Measurements from ENCODE around the gene PI16.
A peak's percentile ranks its signal among the peaks of the same experiment; 100 is the strongest.
"Not testable (repeated sequence)": the region's sequence is repeated elsewhere in the genome, so short reads cannot be mapped to it uniquely, and the experiment has no call there.

Gene PI16

DNA sequence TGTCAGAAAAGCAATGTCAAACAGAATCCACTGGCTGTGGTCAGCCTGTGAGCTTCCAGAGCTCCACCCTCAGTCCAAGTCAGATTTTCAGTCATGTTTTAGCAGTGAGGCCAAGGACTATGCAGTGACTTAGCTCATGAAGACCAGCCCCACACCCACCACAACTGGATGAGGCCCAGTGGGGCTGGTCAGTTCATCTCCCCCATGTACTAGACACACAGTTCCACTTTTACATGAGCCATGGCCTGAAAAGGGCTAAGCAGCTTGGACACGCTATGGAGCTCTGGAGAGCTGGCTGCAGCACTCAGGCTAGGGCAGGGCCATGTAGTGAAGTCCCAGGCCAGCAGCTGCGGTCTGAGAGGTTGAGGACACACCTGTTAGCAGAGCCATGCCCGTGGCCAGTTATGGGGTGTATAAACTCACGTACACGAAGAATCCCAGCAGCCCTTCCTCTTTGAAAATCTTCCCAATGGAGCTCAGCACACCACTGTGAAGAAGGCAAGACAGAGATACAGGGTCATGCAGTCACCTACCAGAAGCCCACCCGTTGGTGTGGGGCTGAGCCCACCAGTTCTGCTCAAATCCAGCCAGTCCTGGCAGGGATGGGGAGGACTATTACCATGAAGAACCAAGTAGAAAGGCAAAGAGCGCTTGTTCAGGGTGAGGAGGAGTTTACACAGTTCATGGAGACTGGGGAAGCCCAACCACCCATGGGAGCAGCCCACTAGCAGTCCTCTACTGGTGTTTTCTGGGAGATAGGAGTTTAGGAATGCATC is 20.9 kb downstream of the PI16 start:
- DNase-seq (ENCODE audit: low spot score) = no peak

DNA sequence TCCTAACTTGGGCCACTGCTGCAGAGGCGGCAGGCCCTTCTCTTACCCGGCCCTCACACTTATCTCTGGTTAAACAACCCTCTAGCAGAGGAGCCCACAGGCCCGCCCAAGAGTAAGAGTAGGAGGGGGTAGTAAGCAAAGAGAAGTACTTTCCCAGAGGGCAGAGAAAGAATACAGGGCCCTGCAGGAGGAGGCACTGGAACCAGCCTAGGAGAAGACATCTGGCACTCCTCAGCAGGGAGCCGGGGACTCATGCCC is 21.4 kb downstream of the PI16 start:
- no peak for DNase-seq (ENCODE audit: low spot score)

DNA sequence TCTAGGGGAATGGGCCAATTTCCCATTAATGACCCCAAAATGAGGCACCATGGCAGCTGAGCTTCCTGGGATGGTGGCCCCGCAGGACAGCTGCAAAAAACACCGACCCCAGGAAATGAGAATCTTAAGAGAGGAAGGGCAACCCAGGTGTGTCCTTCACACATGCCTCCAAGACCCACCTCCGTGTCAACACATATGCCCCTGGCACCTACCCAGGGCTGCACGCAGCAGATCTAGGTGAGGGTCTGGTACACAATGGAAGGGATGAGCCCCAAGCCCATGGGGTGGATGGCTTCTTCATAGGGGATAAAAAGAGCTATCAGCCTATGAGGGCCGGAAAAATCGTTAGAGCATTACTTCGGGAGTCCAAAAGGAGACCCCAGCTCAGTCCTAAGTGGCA is 22.0 kb downstream of the PI16 start:
- DNase-seq (ENCODE audit: low spot score) = no peak

DNA sequence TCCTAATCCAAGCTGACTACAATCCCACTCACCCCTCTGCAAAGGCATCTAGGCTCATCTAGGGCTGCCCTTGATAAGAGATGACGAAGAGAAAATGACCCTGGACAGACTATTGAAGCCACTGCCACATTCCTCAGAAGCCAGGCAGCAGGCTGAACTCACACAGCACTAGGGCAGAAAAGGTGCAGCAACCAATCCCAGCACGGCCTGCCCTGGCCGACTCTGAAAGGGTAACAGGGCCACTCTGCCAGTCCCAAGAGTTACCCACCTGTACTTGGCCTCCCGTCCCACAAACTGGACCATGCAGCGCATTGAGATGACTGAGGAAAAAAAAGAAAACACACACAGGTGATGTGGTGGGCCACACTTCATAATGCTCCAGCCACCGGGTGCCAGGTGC is 22.4 kb downstream of the PI16 start:
- DNase-seq (ENCODE audit: low spot score) = no peak

DNA sequence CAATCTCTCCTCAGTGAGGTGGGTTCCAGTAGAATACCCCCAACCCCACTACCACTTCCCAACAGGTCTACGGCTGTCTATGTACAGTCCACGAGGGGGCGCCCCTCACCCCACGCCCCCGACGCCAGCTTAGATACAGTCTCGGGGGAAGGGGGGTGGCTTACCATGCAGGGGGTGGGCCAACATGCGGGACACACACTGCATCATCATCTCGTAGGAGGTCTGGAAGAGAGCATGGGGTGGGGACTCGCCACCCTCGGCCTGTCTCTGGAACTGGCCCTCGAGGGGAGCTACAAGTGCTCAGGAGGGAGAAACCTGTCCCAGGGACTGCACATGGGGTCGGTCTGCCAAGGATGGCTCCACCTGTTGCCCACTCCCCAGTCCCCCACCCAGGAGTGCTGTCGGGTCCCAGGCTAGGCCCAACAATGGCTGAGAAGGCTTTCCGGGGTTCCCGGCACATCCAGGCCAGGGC is 23.0 kb downstream of the PI16 start:
- DNase-seq (ENCODE audit: low spot score) = no peak

DNA sequence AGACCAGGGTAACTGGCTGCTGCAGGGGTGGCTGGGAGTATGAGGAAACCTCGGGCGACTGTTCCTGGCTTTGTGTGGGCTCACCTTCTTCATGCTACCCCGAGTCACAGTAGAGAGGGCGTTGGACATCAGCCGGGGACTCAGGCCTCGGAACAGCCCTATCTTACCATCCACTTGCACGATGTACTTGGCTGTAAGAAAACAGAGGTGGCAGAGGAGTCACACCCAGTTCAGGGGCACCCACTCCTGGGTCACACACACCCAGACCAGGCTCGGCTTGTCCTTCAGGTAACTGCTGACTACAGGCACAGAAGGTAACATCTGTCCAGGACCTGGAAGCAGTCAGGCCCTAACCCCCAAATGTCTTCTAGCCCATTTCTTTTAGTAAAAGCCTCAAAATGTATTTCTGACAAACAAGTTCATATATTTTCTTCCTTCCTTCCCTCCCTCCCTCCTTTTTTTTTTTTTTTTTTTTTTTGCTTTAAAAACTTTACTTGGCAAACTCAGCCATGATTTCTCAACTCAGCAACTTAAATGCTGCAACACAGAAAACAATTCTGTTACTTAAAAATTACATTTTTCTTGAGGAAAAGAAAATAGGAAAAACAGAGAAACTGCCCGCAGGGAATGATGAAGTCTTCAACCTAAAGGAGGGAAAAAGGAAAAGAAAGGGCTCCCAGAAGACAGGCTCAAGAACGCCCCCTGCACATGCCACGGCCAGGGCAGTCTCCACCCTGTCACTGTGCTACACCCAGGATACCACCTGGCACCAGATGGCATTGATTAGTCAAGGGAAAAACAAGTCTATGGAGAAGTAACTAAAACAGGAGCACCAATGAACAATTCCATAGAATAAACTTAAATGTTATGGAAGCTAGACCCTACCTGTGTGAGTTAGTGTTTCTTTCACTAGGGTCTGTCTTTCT is 24.1 kb downstream of the PI16 start:
- no peak for DNase-seq (ENCODE audit: low spot score)

DNA sequence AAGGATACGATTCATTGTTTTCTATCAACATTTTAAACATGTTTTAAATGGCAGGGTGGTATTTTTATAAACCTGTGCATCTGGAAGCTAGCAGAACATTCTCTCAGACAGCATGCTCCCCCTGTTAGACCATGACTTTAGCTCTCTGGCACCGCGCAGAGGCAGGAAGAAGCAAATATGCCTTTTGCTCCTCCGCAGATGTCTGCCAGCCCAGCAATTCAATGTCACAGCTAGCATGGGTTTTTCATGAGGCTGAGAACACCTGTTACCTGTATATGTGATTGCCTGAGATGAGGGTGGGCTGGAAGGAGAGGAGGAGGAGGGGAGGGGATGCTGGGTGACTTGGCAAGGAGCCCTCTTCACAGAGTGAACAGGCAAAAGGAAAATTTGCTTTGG is 24.8 kb downstream of the PI16 start:
- peak; percentile 88 for DNase-seq (ENCODE audit: low spot score)

DNA sequence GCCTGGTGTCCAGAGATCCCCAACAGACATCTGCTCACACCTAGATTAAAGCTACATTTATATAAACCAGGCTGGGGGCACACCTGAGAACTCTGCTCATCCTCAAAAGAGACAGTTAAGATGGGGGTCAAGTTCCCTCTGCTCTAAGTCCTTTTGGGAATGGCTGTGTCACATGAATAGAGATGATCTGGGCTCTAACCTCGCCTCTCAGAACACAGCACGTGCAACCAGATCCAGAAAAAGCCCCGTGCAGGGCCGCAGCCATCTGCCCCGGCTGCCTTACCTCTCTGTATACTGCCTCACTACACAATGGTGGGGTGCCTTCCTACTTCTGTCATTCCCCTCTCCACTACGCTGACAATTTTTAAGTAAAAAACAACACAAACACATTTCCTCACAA is 25.6 kb downstream of the PI16 start:
- no peak for DNase-seq (ENCODE audit: low spot score)

DNA sequence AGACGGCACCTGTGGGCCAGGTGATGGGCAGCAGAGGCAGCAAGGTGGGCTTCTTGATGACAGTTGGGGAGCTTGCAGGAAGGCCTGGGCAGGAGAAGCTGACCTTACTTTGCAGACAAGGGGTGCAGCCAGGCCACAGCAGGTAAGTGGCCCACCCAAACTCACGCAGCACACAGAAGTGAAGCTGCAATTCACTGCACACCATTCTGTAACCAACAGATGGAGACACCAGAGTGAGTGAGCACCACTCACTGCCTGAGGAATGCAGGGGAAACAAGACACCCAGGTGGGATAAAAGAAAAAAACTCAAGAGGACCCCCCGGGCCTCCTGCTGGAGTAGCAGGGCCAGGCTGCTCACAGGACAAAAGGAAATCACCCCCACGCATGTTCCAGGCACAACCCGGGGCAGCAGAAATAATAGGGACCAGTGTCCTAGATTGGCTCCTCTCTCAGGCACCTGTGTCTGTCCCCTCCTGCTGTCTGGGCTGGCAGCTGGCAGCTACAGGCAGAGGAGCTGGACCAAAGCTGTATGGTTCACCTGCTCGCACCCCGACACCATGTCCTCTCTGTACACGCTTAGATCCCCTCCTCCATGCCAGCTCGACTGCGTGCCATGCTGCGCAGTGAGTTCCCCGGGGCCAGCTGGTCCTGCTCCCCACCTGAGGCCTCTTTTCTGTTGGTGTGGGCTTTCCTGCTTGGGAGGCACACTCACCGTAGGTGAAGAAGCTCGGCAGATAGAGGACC is 26.5 kb downstream of the PI16 start:
- DNase-seq (ENCODE audit: low spot score) = peak; percentile 37

DNA sequence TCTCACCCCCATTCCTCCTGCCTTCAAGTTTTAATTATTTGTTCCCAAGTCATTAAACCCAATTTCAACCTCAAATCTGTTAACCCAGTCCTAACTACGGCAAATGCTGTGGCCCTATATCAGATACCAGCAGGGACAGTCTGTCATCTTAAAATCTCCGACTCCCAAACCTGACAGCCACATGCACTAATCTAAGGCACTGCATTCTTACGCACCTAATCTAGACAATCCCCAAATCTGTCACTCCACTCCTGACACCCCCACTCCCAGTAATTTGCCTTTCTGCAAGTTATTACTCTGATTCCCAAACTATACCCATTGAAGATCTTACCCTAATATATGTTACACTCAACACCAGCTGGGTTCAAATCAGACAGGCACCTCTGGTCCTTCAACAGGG is 29.0 kb downstream of the PI16 start:
- DNase-seq (ENCODE audit: low spot score) = no peak

DNA sequence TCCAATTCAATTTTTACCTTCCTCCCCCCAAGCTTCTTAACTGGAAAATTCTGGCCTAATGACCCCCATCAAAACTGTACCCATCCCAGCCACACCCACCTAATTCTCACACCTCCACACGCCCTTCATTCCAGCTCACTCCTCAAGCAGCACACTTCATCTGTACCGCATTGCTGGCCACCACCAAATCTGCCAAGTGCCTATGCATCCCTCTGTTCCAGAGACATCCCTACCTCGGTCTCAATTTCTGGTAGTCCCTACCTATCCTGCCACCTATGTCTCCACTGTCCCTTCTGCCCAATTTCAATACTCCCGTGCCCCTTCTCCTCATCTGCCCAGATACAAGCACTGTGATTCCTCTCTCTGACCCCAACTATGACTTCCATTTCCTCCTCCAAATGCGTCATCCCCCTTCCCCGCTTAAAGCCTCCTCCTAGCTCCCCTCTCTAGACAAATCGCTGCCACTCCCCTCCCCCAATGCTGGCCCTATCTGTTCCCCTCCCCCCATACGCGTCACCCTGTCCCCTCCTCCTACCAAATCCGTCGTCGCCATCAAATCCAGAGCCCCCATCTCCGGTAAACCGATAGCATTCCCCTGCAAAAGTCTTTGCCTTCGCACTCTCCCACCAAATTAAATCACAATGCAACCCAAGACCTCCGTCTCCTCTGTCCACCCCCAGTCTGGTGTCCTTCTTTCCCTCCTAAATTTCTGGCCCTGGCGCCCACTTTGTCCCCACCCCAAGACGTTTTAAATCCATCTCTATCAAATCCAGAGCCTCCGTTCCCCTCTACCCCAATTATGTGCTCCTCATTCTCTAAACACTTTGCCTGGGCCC is 30.3 kb downstream of the PI16 start:
- DNase-seq (ENCODE audit: low spot score) = peak; percentile 17

DNA sequence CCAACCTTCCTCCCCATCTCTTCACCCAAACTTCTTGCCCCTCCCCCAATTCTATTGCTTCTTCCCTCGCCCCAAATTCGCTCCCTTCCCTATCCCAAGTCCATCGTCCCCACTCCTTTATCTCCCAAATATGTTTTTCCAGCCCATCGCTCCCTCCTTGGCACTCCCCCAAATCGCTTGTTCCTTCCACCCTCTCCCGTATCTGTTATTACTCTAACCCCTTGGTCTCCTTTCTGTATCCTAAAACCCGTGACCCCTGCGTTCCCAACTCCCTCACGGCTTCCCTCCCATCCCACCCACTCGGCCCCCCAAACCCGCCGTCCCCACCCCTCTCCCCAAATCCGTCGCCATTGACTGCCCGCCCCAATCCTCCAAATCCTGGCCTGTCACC is 30.9 kb downstream of the PI16 start:
- DNase-seq (ENCODE audit: low spot score) = no peak

DNA sequence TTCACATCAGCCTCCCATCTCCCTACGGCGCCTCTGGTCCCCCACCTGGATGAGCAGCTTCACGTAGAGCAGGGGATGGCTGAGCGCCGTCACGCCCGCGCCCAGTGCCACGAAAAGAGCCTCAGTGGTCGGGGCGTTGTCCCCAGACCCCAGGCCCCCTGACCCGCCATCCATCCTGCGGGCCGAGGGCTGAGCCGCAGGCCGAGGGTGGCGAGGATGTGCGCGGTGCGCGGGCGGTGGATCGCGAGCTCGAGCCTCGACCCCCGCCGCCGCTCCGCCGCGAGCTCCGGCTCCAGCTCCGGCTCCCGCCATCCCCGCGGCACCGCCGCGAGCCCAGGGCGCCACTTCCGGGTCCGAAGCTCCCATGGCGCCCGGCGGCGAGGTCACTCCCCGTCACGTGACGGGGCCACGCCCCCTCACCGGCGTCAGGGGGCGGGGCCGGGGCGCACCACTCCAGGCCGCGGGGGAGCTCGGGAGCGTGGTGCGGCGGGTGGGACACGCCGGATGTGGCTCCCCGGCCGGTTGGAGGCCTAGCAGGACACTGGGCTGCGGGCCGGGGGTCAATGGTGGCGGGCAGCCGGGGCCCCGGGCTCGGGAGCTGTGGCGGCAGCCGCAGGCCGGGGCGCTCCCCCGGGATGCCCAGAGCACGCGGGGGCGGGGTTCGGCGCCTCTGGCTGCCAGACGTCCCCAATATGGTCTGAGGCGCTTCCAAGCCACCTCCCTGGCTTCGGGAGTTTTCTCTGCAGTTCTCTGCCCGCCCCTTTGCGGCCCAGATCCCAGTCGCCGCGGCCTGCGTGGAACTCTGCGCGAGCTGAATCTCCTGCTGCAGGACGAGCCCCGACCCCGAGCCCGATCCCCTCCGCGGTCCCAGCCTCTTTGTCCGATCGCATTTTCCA is 31.5 kb downstream of the PI16 start, which contains the start of gene MTCH1:
MTCH1 (minus strand) TSS at position 389 of the 896 bp plus-strand sequence; CDS start at position 366, 23 bp downstream.
- peak; percentile 93 for DNase-seq (ENCODE audit: low spot score)

DNA sequence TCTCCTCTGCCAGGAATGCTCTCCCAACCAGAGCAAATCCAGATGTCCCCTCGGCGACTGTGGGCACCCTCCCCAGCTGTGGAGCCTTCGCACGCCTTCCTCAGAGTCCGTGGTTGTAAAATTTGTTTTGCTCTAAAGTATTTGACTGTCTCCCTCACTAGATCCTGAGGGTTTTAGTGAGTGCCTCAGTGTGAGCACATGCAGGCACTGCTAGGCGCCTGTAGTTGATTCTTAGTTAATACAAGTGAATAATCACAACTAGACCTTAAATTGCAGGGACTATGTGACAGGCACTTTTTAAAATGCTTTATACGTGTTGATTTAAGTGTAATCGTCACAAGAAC is 32.1 kb downstream of the PI16 start:
- DNase-seq (ENCODE audit: low spot score) = no peak

DNA sequence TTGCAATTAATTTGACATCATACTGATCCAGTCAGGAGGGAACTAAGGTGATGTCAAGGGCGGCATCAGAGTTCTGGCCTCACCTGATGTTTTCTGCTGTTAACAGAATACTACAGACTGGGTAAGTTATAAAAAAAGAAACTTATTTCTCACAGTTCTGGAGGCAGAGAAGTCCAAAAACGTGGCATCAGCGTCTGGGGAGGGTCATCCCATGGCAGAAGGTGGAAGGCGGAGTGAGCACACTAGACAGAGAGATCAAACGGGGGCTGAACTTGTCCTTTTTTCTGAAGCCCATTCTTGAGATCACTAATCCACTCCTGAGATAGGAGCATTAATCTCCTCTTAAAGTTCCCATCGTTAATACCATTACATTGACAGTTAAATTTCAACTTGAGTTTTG is 34.7 kb downstream of the PI16 start:
- DNase-seq (ENCODE audit: low spot score) = no peak

DNA sequence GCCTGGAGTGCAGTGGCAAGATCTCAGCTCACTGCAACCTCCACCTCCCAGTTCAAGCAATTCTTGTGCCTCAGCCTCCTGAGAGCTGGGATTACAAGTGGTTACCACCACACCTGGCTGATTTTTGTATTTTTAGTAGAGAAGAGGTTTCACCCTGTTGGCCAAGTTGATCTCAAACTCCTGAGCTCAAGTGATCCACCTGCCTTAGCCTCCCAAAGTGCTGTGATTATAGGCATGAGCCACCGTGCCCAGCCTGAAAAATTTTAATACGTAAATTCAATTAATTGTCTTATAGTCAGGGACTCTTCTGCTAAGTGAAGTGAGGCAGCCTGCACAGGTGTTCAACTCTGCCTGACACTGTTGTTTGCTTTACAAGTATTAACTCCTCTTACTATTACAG is 35.9 kb downstream of the PI16 start:
- DNase-seq (ENCODE audit: low spot score) = not testable (repeated sequence)

DNA sequence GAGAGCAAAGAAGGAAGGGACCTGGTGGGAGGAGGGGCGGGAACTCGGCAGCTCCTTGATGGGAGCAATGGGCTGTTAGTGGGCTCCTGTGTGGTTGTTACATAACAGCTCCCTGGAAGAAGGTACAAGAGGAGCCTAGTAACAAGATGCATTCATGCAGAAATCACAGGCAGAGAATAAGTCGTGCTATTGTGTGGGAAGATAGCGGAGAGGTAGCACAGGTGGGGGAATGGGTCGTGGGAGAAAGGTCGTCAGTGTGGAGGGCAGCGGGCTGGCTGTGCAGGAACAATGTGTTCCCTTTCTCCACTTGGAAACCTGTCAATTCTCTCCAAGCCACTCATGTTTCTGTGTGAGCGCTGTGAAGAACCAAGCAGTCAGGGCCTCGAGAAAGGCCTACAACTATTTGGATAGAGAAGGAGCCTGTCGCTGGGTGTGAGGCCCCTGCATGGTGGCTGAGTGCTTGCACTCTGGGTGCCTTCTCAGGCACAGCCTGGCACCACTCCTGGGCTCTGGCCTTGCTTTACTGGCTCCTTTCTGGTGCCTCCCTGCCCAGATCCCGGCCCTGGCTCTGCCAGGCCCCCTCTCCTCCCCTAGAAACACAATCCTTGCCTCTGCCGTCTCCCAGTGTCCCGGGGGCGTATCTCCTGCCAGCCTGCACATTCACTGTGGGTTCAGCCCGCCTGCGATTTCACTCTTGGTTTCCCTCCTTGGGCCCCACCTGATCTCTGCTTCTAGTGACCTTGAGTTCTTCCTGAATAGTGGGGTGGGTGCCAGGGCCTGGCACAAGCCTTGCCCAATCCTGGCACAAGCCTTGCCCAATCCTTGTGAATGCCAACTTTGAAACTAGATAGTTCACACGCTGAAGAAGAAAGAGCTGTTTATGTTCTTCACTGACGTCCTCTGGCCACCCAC is 43.5 kb downstream of the PI16 start:
- DNase-seq (ENCODE audit: low spot score) = peak; percentile 67

DNA sequence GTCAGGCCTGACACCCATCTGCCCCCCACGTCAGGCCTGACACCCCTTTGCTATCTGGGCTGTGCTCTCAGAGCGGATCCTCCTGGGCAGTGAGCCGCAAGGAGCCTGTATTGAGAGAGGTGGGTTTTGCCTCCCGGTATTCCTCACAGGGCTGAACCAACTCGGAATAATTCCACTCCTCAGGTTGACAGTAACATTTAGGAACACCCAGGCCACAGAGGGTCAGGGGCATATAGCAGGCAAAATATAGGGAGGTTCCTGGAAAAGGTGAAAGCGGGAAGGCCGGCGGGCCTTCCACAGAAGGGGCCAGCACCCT is 44.1 kb downstream of the PI16 start:
- DNase-seq (ENCODE audit: low spot score) = no peak

DNA sequence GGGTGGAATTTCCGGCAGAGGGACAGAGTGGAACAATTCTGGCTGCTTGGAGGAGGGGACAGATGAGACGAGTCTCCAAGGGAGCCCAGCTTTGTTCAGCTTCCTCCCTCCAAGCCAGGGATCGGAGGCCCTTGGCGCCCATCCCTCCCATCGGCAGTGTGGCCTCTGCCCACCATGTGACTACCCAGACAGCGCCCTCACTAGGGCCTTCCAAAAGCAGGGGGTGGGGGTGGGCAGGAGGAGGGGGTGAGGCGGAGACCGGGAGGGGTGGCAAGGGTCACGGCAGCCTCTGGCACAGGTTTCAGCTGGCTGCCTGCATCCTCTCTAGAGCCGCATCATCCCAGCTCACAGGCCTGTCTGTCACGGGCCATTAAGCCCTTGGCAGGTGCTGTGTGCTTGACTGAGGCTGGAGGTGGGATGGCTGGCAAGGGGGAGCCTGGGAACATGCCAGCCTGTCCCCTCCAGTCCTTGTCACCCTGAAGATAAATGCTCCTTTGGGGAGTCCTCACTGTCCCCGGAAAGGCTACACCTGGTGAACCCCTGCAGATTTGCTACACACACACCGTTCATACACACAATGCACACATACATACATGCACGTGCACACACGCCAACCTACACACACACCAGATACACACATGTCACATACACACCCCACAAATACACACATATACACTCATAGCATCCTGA is 44.7 kb downstream of the PI16 start:
- DNase-seq (ENCODE audit: low spot score) = no peak
